Measurements from ENCODE around the gene CFAP20DC.
A peak's percentile ranks its signal among the peaks of the same experiment; 100 is the strongest.
"Not testable (repeated sequence)": the region's sequence is repeated elsewhere in the genome, so short reads cannot be mapped to it uniquely, and the experiment has no call there.

CFAP20DC gene

DNA sequence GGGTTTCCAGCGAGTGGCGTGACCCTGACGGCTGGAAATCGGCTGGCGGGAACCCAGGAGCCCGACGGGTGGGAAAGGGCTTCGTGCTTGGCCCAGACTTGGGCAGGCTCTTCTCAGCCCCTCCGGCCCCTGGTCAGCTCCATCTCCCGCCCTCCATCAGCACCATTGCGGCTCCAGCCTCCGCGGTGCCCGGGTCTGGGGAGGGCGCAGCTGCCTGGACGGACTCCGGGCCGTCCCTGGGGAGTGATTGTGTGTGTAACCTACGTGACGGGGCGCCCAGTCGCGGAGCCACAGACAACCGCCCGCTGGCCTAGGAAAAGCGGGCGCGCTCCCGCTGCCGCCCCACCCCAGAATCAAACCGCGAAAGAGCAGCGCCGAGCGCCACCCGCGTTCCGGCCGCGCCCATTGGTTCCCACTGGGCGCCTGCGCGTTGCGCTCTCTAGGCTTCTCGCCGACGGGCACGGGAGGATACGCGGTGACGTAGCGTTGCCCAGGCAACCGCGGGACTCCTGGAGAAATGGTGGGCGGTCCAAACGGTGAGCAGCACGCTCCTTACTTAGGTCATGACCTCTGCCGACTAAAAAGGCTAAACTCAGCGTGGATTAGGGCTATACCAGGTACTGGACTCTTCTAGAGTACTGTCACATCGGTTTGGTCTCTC lies at the start of gene CFAP20DC:
Gene CFAP20DC (minus strand): TSS at position 355 of the 661 bp plus-strand sequence. CDS start 394 bp downstream, outside the sequence.
- peak; percentile 3 to 77 (median 49) for DNase-seq

DNA sequence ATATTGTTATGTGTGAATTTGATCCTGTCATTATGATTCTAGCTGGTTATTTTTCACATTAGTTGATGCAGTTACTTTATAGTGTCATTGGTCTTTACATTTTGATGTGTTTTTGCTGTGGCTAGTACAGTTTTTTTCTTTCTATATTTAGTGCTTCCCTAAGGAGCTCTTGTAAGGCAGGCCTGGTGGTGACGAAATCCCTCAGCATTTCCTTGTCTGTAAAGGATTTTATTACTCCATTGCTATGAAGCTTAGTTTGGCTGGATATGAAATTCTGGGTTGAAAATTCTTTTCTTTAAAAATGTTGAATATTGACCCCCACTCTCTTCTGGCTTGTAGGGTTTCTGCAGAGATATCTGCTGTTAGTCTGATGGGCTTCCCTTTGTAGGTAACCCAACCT lies 48.7 kb upstream of the CFAP20DC start:
- not testable (repeated sequence) for DNase-seq

DNA sequence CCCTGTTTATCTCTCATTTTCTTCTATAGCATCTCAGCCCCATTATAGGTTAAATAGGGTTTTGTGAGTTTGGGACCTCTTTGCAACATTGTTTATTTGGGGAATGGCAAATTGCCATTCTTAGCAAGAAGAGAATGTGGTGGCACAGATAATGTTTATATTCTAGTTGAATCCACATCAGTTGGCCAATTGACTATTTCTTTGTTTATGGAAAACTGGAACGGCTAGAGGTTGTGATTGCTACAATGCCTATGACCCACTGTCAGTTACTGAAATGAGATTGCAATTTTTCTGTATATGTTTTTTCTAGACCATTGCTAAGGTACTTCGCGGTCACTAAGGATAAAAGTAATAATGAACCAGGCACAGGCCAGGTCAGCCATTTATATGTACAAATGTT lies 44.6 kb upstream of the CFAP20DC start:
- DNase-seq = no peak

DNA sequence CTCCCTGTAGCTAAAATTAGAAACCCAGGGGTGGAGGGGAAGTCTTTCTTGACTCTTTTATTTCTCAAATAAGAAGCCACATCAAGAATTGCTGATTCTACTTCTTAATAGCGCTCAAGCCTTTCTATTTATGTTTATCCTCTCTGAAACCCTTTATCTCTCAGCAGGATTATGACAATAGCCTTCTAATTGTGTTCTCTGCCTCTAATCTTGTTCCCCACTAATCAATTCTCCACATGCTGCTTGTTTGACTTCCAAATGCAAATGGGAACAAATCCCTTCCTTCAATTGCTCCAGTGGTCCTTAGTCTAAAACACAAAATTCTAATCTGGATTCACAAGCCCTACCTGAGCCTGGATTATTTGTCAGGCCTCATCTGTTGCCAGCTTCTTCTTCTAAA lies 43.7 kb upstream of the CFAP20DC start:
- DNase-seq = no peak

DNA sequence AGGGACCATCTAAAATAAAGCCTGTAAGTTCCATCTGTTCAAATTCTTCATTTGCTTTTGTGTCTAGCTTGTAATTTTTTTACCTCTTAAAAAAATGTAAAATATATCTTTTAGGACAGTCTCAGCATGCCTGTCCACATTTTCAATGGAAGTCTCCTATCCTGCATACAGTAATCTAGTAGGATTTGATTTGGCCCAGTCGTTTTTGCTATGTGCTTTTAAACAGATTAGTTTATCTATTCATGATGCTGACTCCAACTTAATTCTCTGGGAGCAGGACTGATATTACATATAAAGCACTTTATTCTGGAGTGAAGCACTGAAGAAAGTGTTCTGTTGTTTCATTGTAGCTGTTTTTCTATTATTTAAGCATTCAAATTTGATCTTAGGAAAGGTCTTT lies 38.9 kb upstream of the CFAP20DC start:
- no peak for DNase-seq

DNA sequence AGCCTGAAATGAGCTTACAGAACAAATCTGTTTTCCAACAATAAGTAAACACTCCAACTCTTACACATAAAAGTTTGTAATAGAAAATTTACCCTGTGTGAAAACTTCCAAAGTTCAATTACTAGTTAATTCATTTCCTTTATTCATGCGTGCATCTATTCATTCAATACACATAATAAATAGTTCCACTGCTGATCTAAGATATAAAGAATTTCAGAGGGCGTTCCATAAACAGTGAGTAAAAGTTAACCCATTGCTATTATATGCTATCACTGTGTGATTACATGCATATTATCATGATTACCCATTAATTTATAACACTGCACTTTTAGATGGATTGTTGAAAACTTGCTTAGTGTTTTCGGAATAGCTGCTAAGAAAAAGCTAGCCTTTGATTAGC lies 36.2 kb upstream of the CFAP20DC start:
- DNase-seq = no peak

DNA sequence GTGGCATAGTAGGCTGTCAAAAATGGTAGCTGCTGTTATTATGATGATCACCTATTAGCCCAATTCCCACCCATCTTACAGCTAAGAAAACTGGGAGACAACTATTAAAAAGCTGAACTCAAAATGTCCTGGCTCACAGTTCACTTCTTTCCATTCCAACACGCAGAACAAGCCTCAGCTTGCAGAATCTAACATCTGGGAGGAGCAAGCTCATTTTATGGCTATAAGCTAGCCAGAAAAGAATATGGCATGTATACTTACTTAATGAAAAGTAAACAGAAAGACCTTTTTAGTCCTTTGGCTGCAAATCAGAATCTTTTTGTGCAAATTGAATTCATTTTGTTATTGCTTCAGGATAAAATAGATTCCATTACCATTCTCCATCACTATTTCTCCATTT lies 34.8 kb upstream of the CFAP20DC start:
- no peak for DNase-seq

DNA sequence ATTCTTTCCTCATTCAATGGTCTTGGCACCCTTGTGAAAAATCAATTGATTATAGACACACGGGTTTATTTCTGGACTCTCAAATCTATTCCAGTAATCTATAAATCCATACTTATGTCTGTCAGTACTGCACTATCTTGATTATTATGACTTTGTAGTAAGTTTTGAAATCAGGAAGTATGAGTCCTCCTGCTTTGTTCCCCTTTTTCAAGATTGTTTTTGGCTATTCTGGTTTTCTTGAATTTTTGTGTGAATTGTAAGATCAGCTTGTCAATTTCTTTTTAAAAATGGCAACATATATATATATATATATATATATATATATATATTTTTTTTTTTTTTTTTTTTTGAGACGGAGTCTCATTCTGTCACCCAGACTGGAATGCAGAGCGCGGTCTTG lies 32.3 kb upstream of the CFAP20DC start:
- no peak for DNase-seq

DNA sequence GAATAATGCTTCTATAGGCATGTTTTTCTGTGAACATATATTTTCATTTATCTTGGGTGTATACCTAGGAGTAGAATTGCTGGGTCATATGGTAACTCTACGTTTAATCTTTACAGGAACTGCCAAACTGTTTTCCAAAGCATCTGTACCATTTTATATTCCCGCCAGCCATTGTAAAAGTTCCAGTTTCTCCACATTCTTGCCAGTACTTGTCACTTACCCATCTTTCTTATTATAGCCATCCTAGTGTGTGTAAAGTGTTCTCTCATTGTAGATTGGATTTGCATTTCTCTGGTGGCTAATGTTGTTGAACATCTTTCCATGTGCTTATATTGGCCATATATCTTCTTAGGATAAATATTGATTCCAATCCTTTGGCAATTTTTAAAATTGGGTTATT lies 31.2 kb upstream of the CFAP20DC start:
- no peak for DNase-seq

DNA sequence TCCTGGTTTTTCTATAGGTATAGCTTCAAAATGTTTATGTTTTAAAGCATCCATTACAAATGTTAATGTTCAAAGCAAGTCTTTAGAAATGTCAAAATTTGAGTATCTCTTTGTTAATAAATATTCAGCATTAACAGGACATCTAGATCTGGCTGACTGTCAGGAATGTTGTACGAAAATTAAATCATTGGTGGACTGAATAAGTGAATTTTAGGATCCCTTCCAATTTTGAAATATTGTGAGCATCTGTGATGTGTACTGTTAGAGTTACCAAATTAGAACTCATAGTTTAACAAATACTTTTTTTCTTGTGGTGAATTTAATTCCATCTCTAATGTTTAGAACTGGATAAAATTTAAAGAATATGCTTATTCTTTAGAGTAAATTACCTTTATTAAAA lies 30.1 kb upstream of the CFAP20DC start:
- no peak for DNase-seq

DNA sequence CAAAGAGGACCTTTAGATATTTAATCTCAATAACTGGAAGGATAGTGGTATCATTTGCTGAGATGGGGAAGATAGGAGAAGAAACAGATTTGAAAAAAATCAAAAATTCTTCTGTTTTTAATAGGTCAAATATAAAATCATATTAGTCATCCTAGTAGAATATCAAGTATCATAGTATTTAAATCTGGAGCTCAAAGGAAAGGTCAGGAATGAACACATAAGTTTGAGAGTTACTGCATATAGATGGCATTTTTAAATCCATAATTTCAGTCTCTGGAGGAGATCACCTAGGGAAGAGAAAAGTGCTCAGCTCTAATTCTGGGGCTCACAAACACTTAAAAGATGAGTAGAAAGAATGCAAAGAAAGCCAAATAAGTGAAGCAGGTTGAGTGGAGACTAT lies 24.9 kb upstream of the CFAP20DC start:
- no peak for DNase-seq

DNA sequence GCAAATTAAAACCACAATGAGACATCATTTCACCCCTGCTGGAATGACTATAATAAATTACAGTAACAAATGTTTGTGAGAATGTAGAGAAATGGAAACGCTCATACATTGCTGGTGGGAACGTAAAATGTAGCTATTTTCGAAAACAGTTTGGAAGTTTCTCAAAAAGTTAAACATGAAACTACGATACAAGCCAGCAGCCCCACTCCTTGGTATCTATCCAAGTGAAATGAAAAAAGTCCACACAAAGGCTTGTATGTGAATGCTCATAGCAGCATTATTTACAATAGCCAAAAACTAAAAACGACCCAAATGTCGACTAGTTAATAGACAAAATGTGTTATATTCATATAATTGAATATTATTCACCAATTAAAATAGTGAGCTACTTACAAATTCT lies 22.9 kb upstream of the CFAP20DC start:
- DNase-seq = no peak

DNA sequence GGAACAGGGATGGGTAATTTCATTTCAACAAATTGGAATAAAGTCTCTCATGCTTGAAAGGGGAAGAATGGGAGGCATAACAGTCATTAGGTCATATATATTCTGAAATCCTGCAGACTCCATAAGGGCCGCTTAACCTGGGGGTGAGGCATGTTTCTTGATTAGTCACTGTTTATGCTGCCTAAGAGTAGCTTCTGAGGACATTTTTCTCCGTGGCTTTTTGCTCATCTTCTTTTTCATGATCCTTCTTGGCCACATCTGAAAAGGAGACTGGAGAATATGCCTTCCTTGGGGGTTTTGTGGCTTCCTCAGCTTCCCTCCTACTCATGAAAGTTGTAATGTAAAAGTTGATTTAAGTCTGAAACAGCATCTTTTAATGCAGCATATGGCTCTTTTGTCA lies 20.0 kb upstream of the CFAP20DC start:
- no peak for DNase-seq

DNA sequence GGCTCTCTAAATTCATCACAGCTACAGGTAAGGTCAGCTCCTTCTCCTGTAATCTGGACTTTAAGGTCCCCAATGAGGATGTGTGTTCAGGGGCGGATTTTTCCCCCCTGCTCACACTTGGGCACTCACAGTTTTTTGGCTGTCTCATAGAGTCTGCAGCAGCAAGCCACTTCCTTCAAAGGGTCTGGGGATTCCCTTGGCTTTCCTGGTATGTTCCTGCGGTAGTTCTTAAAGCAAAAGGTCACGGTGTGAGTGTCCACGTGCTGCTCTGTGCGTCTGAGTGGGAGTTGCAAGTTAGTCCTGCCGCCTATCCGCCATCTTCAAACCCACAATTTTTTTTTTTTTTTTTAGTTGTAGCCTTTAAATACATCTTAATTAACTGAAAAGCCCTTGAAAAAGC lies 15.4 kb upstream of the CFAP20DC start:
- no peak for DNase-seq

DNA sequence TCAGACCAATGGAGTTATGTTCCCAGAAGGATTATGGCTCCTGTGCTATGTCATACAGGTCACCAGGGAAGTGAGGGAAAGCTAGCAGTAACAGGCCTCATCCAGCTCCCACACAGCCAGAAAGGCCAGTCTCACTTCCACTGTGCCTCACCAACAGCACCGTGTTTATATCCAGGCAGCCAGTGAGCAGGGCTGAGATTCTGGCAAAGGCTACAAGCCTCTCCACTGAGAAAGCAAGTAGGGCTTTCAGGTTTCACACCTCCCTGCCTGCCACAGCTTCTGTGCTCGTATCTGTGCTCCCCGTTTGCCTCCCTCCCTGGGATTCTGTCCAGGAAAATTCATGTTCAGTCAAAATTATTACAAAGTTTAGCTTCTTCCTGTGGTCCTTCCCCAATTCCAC lies 14.9 kb upstream of the CFAP20DC start:
- no peak for DNase-seq

DNA sequence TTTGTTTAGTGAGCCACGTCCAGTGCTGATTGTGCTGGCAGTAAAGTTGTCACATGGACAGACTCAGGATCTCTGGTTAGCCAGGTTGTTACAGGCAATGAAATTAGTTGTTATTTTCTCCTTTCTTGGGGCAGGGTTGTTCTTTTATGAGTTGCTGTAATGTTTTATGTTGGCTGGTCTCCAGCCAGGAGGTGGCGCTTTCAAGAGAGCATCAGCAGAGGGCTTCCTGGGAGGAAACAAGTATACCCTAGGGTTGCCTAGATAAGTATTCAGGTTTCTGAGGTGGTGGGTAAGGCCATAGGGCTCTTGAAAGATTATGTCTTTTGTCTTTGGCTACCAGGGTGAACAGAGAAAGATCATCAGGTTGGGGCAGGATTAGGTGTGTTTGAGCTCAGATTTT lies 14.5 kb upstream of the CFAP20DC start:
- no peak for DNase-seq

DNA sequence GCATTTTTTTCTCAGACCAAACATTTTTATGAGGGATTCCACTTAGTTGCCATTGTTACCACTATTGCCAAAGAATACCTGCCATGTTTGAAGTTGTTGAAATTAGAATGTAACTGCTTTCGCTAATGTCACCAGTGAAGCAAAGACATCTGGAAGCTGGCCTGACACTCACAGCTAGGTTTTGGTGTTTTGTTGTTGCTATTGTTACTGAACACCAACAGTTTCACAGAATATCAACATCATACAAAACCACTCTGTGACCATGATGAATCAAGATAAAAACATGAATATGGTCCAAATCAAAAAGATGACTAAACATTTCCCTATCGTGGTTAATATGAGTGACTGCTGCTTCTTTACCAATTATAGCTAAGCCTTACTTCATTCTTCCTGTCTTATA lies 6.9 kb upstream of the CFAP20DC start:
- no peak for DNase-seq

DNA sequence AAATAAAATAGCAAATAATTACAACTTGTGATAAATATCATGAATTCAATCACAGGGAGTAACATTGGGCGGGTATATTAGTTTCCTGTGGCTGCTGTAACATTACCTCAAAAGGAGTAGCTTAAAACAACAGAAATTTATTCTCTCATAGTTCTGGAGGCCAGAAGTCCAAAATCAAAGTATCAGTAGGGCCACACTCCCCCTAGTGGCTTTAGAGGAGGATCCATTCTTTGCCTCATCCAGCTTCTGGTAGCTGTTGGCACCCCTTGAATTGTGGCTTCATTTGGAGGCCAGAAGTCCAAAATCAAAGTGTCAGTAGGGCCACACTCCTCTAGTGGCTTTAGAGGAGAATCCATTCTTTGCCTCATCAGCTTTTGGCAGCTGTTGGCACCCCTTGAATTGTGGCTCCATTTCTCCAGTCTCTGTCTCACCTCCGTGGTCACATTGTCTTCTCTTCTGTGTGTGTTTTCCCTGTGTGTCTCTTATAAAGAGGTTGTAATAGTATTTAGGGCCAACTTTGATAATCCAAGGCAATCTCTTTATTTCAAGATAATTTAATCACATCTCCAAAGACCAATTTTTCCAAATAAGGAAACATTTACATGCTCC lies 3.1 kb upstream of the CFAP20DC start:
- no peak for DNase-seq

DNA sequence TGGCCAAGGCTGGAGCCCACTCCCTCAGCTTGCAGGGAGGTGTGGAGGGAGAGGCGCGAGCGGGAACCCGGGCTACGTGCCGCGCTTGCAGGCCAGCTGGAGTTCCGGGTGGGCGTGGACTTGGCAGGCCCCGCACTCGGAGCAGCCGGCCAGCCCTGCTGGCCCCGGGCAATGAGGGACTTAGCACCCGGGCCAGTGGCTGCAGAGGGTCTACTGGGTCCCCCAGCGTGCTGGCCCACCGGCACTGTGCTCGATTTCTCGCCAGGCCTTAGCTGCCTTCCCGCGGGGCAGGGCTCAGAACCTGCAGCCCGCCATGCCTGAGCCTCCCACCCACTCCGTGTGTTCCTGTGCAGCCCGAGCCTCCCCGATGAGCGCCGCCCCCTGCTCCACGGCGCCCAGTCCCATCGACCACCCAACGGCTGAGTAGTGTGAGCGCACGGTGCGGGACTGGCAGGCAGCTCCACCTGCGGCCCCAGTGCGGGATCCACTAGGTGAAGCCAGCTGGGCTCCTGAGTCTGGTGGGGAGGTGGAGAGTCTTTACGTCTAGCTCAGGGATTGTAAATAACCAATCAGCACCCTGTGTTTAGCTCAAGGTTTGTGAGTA lies 1.1 kb upstream of the CFAP20DC start:
- DNase-seq = not testable (repeated sequence)

DNA sequence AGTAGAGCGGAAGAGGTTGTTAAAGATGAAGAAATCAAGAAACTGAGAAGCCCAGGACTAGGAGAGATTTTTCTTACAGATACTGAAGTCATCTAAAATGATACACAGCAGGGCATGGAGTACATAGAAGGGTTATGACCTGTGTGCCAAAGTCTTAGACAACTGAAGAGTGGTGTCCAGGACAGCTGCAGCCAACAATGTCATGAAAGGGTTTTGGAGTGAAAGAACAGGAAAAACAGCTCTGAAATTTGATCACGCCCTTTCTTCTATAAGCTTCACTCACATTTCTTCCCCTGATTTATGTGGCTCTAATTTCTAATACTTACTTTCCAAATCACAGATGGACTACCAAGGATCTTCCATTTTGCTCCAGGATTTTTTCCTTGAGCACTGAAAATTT lies 3.0 kb downstream of the CFAP20DC start:
- DNase-seq = no peak

DNA sequence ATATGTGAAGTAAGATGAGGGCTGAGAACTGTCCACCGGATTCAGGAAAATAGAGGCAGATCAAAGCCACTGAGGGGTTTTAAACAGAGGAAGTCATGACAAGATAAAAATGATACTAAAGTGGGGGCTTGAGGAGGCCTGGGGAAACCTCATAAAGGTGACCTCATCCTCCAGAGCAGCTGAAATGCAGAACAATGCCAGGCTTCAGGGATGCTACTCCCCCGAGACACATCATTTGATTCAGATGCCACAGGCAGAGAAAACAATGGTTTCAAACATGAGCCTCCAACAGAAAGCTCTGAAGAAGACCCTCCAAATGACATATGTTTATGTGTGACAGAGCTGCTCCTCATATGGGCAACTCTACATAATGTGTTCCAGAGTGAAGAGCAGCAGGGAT lies 6.4 kb downstream of the CFAP20DC start:
- DNase-seq = peak in 2 of 14 donors; percentile 3 to 13

DNA sequence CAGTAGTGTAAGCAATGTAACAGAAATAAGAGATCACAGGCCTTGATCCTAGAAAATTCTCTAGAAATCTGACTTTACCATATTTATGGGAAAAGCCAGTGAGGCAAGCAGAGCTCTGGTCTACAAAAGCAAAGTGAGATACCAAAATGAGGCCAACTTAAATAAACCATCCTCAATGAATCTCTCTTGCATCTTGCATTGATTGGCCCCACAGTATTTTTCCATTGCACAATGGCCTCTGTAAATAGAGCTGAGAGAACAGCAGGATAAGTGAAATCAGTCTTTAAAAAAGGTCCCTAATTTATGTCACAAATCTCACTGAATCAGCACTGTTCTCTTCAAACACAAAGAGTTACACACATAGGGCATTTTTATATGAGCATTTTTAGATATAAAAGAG lies 8.9 kb downstream of the CFAP20DC start:
- DNase-seq = no peak

DNA sequence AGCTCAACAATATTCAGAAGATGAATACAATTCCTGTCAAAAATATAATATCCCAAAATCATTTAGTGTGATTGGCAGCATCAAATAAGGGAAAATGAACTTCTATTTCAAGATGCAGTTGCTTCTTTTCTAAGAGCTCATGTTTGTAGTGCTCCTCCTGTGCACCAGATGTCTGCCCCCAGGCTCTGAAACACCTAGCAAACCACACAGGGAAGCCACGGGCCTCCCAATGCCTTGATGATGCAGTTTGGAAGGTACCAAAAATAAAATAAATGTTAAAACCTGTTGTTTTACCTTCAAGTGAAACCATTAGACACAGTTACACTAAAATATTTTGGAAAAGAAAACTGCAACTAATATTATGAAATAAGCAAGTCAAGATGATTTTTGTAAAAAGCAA lies 22.2 kb downstream of the CFAP20DC start:
- DNase-seq = no peak

DNA sequence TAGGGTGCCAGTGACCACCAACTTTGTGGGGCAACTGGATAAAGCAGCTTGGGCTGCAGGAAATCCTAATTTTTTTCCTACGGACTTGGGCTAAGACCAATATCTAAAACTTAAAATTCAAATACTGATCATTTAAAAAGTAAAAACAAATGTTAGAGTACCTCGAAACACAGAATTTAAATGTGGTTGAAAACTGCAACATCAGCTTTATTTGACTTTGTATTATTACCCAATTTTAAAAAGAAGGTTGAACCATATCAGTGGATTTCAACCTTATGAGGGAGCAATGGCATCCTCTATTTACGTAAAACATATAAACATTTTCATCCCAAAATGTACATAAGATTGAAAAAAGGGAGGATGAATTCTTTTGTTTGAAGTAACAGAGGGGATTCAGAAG lies 26.2 kb downstream of the CFAP20DC start:
- no peak for DNase-seq
